DOHH2 (cell line): ENCODE measurements around the gene LDLRAD4.

Source experiments
- H3F3A ChIP-seq: fragments of 200-600 bp; sonication (generic), shearing (Covaris generic); 2 replicates; pipeline ENCODE4 v1.6.0; 2016; ENCODE audit warnings: antibody characterized with exemption, mild to moderate bottlenecking; ENCODE audit not compliant: control insufficient read depth, insufficient read depth
- H3K27ac ChIP-seq: fragments of 200-600 bp; sonication (generic); 2 replicates; pipeline ENCODE4 v1.5.1; 2014; ENCODE audit warnings: low read depth, mild to moderate bottlenecking, low read length, moderate library complexity
- H3K27me3 ChIP-seq: fragments of 200-600 bp; sonication (generic); 2 replicates; pipeline ENCODE4 v1.6.1; 2014; ENCODE audit warnings: mild to moderate bottlenecking, low read length, mixed read lengths; ENCODE audit not compliant: control insufficient read depth
- H3K36me3 ChIP-seq: fragments of 200-600 bp; sonication (generic); 2 replicates; pipeline ENCODE4 v1.6.1; 2014; ENCODE audit warnings: mild to moderate bottlenecking, low read length, moderate library complexity, mixed read lengths; ENCODE audit not compliant: control insufficient read depth
- H3K4me1 ChIP-seq: fragments of 200-600 bp; sonication (generic); 2 replicates; pipeline ENCODE4 v1.6.1; 2014; ENCODE audit warnings: mild to moderate bottlenecking, low read length, mixed read lengths; ENCODE audit not compliant: control insufficient read depth
- H3K4me2 ChIP-seq: fragments of 200-600 bp; sonication (generic); 2 replicates; pipeline ENCODE4 v1.6.0; 2014; ENCODE audit warnings: mild to moderate bottlenecking, low read length, moderate library complexity
- H3K4me3 ChIP-seq: fragments of 200-600 bp; sonication (generic); 2 replicates; pipeline ENCODE4 v1.5.1; 2014; ENCODE audit warnings: mild to moderate bottlenecking, low read length, mixed read lengths
- H3K79me2 ChIP-seq: fragments of 200-600 bp; sonication (generic); 2 replicates; pipeline ENCODE4 v1.6.1; 2014; ENCODE audit warnings: mild to moderate bottlenecking, low read length, mixed read lengths; ENCODE audit not compliant: control insufficient read depth
- H3K9me2 ChIP-seq: fragments of 200-600 bp; sonication (generic); replicated peaks from 2 replicates; pipeline ENCODE4 v1.6.1; 2014; ENCODE audit warnings: mild to moderate bottlenecking, low read length, mixed read lengths; ENCODE audit not compliant: control insufficient read depth
- H3K9me3 ChIP-seq: fragments of 200-600 bp; sonication (generic); 2 replicates; pipeline ENCODE4 v1.6.1; 2014; ENCODE audit warnings: antibody characterized with exemption, low read length, mixed read lengths; ENCODE audit not compliant: control insufficient read depth, insufficient read depth
- H4K20me1 ChIP-seq: fragments of 200-600 bp; sonication (generic); 2 replicates; pipeline ENCODE4 v1.6.0; 2014; ENCODE audit warnings: low read depth, mild to moderate bottlenecking, antibody characterized with exemption, low read length, moderate library complexity; ENCODE audit not compliant: control insufficient read depth, insufficient read depth
- EZH2phosphoT487 ChIP-seq: fragments of 200-600 bp; sonication (generic); IDR thresholded peaks from 2 replicates; pipeline ENCODE4 v1.6.1; 2017; ENCODE audit warnings: borderline replicate concordance, mild to moderate bottlenecking, antibody characterized with exemption, low read length, moderate library complexity, mixed read lengths
- TF ChIP-seq, protein P1 (sequence below): fragments of 200-600 bp; sonication (generic); IDR thresholded peaks from one replicate; pipeline ENCODE4 v1.5.1; 2014; ENCODE audit warnings: antibody characterized with exemption, mild to moderate bottlenecking, low read depth, low read length; ENCODE audit not compliant: poor library complexity, severe bottlenecking

Gene LDLRAD4

DNA sequence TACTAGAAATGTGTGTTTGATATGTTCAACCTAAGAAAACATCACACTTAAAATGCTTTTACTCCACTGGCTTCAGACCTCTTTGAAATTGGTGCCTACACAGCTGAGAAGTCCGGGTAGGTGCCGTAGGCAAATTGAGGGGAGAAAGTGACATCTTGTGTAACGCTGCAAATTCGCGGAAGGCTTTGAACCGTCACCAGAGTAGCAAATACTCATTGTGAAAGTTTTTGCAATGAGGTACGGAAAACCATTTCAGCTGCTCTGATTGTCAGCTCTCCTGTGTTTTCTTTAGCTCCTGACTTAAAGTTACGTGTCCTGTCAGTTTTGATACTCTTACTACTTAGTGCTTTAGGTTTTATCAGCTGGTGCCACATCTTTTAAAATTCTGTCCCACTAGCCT lies 283.3 kb downstream of the LDLRAD4 start:
- no peaks in the 10 kb centered on the region for H3K79me2 ChIP-seq
- peaks cover 25% of the 10 kb centered on the region for H3K27me3 ChIP-seq
- H3K4me1 ChIP-seq = peaks cover 6% of the 10 kb centered on the region
- no peak overlapping the region for H3K4me2 ChIP-seq
- H3K36me3 ChIP-seq = no peaks in the 10 kb centered on the region
- H3K9me2 ChIP-seq = no peaks in the 10 kb centered on the region
- peaks cover 18% of the 10 kb centered on the region; the same call in 1 of the 2 replicates for H3K9me3 ChIP-seq
- TF ChIP-seq EZH2phosphoT487 = no peak
- TF ChIP-seq, protein P1, sequence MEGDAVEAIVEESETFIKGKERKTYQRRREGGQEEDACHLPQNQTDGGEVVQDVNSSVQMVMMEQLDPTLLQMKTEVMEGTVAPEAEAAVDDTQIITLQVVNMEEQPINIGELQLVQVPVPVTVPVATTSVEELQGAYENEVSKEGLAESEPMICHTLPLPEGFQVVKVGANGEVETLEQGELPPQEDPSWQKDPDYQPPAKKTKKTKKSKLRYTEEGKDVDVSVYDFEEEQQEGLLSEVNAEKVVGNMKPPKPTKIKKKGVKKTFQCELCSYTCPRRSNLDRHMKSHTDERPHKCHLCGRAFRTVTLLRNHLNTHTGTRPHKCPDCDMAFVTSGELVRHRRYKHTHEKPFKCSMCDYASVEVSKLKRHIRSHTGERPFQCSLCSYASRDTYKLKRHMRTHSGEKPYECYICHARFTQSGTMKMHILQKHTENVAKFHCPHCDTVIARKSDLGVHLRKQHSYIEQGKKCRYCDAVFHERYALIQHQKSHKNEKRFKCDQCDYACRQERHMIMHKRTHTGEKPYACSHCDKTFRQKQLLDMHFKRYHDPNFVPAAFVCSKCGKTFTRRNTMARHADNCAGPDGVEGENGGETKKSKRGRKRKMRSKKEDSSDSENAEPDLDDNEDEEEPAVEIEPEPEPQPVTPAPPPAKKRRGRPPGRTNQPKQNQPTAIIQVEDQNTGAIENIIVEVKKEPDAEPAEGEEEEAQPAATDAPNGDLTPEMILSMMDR = no peak
- H4K20me1 ChIP-seq = no peaks in the 10 kb centered on the region
- H3F3A ChIP-seq = no peaks in the 10 kb centered on the region
- H3K27ac ChIP-seq = no peak overlapping the region
- H3K4me3 ChIP-seq = no peak overlapping the region

DNA sequence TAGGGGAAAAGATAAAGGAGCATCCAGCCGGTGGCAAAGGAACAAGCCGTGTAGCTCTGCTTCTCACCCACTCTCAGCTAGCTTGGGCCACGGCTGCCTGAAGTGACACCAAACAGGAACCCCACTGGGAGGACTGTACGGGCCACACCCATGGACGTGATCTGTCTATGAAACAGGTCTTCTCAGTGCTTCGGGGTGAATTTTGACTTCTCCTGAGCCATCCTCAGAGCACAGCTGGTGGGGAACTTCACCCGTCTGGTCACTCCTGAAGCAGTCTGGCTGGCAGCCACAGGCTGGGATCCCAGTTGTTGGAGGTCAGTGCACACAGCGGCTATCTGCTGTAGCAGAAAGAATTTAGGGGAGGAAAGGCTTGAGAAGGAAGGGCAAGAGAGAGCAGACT lies 284.0 kb downstream of the LDLRAD4 start:
- Histone ChIP-seq H3K4me2 (no peak overlapping the region), H3K9me3 (peaks cover 18% of the 10 kb centered on the region; the same call in 1 of the 2 replicates), H3K27ac (no peak overlapping the region), H3F3A (no peaks in the 10 kb centered on the region), H3K27me3 (peaks cover 25% of the 10 kb centered on the region), H3K36me3 (no peaks in the 10 kb centered on the region), H4K20me1 (no peaks in the 10 kb centered on the region), H3K4me3 (no peak overlapping the region), H3K4me1 (peaks cover 6% of the 10 kb centered on the region), H3K9me2 (no peaks in the 10 kb centered on the region), H3K79me2 (no peaks in the 10 kb centered on the region)
- TF ChIP-seq, protein P1 = no peak
- TF ChIP-seq EZH2phosphoT487 = no peak

DNA sequence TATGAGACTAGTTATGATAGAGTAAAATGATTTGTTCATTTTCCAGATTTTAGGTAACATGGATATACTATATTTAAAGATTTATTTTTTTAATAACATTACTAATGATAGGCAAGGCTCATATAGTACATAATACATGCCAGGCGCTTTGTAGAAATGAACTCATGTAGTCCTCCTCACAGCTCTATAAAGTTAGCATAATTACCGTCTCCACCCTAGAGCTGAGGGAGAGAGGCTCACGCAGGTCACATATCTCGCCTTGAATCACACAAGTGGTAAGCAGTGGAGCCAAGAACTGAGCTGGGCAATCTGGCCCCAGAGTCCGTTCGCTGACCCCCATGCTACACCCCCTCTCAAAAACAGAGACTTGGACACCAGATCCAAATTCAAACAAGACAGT lies 285.3 kb downstream of the LDLRAD4 start:
- H3K79me2 ChIP-seq = no peaks in the 10 kb centered on the region
- H3K4me3 ChIP-seq = no peak overlapping the region
- peaks cover 6% of the 10 kb centered on the region for H3K4me1 ChIP-seq
- no peaks in the 10 kb centered on the region for H3F3A ChIP-seq
- TF ChIP-seq EZH2phosphoT487 = no peak
- TF ChIP-seq, protein P1 = no peak
- H3K4me2 ChIP-seq = no peak overlapping the region
- no peaks in the 10 kb centered on the region for H4K20me1 ChIP-seq
- H3K27me3 ChIP-seq = peaks cover 27% of the 10 kb centered on the region
- peaks cover 12% of the 10 kb centered on the region; the same call in 1 of the 2 replicates for H3K9me3 ChIP-seq
- H3K27ac ChIP-seq = no peak overlapping the region
- H3K36me3 ChIP-seq = no peaks in the 10 kb centered on the region
- no peaks in the 10 kb centered on the region for H3K9me2 ChIP-seq
